Measurements from ENCODE around the gene CCP110.

The CCP110 gene

DNA sequence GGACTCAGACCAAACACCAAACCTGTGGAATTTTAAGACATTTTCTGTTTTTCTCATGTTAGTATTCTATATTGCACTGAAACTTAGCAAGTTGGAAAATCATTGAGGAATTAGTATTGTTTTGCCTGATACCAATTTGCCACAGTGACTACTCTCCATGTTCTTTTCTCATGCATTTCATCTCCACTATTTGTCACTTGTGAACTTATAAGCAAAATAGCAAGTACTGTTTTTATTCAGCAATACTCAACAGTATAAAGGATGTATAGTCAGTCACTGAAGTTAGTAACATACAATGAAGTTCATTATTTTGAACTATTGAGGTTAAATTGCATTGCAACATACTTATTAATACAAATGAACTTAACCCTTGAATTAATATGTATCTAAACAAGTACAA lies 25.9 kb downstream of the CCP110 start:
- H3K4me3 ChIP-seq (ENCODE audit: low read length): no peak overlapping the region
- TF ChIP-seq, protein P1, sequence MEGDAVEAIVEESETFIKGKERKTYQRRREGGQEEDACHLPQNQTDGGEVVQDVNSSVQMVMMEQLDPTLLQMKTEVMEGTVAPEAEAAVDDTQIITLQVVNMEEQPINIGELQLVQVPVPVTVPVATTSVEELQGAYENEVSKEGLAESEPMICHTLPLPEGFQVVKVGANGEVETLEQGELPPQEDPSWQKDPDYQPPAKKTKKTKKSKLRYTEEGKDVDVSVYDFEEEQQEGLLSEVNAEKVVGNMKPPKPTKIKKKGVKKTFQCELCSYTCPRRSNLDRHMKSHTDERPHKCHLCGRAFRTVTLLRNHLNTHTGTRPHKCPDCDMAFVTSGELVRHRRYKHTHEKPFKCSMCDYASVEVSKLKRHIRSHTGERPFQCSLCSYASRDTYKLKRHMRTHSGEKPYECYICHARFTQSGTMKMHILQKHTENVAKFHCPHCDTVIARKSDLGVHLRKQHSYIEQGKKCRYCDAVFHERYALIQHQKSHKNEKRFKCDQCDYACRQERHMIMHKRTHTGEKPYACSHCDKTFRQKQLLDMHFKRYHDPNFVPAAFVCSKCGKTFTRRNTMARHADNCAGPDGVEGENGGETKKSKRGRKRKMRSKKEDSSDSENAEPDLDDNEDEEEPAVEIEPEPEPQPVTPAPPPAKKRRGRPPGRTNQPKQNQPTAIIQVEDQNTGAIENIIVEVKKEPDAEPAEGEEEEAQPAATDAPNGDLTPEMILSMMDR (conservative IDR thresholded peaks at IDR 0.05; ENCODE audit: low read length): no peak
- DNase-seq (ENCODE audit: low read depth): no peak

DNA sequence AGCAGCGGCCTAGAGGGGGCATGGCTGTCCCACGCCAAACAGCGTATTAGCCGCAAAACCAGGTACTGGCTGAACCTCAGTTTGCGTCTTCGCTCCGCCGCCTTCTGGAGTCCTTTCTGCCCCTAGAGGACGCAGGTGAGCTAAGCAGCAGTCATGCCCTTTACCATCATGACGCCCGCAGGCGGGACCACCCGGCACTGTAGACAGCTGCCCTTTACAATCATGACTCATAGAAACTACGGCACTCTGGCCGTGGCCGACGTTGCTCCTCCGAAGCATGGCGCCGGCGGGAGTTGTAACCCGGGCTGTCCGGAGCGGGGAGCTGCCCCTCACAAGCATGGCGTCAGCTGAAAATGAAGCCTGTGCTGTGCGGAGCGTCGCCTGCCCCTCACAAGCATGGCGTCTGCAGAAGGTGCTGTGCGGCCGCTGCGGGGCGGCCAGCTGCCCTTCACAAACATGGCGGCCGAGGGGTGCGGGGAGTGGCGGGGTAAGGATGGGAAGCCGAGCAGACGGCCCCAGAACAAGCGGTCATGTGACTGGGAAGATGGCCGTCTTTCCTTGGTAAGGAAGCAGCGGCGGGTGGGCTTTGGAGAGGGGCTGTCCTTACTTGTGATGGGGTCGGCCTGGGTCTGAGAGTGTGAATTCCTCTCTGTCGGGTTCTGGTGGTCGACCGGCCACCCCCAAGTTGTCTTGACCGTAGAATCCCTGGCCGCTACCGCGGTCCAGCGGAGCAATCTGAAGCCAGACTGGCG lies 31.6 kb downstream of the CCP110 start, which contains the start of gene VPS35L:
VPS35L (plus strand) TSS at position 518 of the 752 bp plus-strand sequence; CDS start at position 545, 27 bp downstream.
- DNase-seq (ENCODE audit: low read depth): peak; percentile 98
- peak within 1 kb of the TSS; percentile 94 for H3K4me3 ChIP-seq (ENCODE audit: low read length)
- TF ChIP-seq, protein P1 (conservative IDR thresholded peaks at IDR 0.05; ENCODE audit: low read length): peak; percentile 70

DNA sequence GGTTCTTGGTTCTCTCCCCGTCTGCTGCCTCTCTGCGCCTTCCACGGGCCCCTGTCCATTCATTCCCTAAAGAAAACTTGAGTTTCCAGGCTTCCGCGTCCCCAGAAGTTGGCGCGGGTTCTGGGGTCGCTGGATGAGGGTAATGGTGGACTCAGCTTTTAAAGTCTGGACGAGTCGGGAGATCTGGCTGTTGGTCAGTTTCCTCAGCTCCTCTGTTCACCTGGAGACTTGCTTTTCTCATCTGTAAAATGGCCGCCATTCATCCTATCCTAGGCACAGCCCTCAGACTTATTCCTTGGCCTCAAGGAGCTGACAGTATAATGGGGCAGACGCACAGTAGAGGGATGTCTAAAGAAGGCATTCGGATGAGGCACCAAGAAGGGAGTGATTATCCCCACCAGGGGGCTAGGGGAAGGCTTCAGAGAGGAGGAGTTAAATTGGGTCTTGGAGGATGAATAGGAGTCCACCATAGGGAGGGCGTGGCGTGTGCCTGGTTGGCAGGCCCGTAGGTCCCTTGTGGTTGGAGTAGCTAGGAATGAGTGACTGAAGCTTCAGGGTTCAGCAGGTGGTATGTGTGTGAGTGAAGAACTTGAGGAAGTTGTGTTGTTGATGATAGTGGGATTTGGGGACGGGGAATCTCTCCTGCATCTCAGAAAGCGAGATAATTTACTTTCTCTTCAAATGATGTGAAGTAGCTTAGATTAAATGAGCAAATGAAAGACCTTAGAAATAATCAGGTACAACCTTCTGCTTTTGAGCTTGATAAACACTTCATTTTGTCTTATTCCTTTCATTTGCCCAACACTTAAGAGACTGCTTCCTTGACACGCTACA lies 32.4 kb downstream of the CCP110 start:
- TF ChIP-seq, protein P1 (conservative IDR thresholded peaks at IDR 0.05; ENCODE audit: low read length): peak; percentile 28
- H3K4me3 ChIP-seq (ENCODE audit: low read length): peak overlapping the region; percentile 94
- DNase-seq (ENCODE audit: low read depth): peak; percentile 23

DNA sequence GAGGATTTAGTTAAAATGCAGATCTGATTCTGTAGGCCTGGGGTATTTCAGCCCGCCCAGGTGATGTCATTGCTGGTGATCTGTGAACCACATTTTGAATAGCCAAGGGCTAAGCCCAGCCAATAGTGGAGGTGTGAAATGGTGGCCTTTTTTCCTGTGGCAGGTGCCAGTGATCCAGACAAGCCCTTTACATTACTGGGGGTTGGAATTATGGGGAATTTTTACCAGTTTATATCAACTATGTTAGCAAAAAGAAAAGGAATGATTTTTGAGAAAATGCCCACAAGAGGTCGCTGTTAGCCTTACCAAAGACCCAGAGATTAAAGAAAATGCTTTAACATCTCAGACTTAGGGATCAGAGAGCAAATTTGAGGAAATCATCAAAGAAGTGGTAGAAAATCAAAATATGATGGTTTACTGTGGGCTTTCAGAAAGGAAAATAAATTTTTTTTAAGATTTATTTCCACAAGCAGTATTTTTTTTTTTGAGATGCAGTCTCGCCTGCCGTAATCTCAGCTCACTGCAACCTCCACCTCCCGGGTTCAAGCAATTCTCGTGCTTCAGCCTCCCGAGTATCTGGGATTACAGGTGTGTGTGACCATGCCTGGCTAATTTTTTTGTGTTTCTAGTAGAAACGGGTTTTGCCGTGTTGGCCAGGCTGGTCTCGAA lies 35.6 kb downstream of the CCP110 start:
- DNase-seq (ENCODE audit: low read depth): peak; percentile 69
- no peak overlapping the region for H3K4me3 ChIP-seq (ENCODE audit: low read length)

DNA sequence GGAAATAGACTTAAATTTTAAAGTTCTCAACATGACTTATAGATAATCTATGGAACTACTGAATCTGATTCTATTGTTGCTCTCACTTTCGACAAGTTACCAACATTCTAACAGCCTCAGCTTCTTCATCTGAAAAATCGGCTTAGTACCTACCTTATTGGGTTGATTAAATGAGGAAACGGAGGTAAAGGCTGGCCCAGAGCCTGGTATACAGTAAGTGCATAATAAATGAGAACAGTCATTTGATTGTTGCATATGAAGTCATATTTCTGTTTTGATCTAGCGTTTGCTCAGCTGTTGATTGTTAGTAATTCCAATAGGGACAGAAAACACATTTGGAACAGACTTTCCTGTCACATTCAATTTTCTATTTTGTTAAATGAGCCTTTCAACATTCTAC lies 36.3 kb downstream of the CCP110 start:
- TF ChIP-seq, protein P1 (conservative IDR thresholded peaks at IDR 0.05; ENCODE audit: low read length): no peak
- DNase-seq (ENCODE audit: low read depth): no peak
- H3K4me3 ChIP-seq (ENCODE audit: low read length): no peak overlapping the region

More for the DNA sequence above, 35.6 kb downstream of the CCP110 start:
- TF ChIP-seq, protein P1 (conservative IDR thresholded peaks at IDR 0.05; ENCODE audit: low read length): peak; percentile 64

DNA sequence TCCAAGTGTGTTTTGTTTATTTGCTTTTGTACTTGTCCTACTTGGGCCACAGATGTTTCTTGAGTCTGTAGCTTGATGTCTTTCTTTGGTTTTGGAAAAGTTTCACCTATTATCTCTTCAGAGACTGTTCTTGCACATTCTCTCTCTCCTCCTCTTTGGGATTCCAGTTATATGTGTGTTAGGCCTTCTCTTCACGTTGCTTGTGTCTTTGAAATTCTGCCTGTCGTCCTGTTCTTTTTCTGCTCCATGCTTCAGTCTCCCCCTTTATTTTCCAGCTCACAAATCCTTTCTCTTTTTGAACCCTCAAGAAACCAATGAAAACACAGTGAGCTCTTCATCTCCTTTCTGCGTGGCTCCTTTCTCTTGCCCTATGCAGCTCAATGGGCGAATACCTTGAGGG lies 39.6 kb downstream of the CCP110 start:
- TF ChIP-seq, protein P1 (conservative IDR thresholded peaks at IDR 0.05; ENCODE audit: low read length): no peak
- H3K4me3 ChIP-seq (ENCODE audit: low read length): no peak overlapping the region
- DNase-seq (ENCODE audit: low read depth): no peak
